ENCODE measurements around the gene RNASE8. TPM values are rescaled to one million over a fixed set of nuclear protein-coding genes. Genes with fewer than 3 reads are reported as not detected.
A peak's percentile ranks its signal among the peaks of the same experiment; 100 is the strongest.

Gene RNASE8
- total RNA-seq, 1 experiment from 2014 or later, result not detected

GRCh38 chr14:21104448-21105060, 46.9 kb downstream of the RNASE8 start:
- peak; percentile 80 to 91 for TF ChIP-seq CTCF (IDR thresholded peaks at IDR 0.05; ENCODE audit: insufficient read depth in 1 of 2, low read depth in 1 of 2, low read length in 1 of 2, severe bottlenecking in 1 of 2, unreplicated experiment in 1 of 2)
- Mint-ChIP-seq H3K4me3 (ENCODE audit: unreplicated experiment) (peak overlapping the region; percentile 87), H3K9me3 (ENCODE audit: unreplicated experiment) (no peaks in the 10 kb centered on the region), H3K4me1 (ENCODE audit: low read depth, unreplicated experiment) (peaks cover 32% of the 10 kb centered on the region), H3K27me3 (ENCODE audit: insufficient read depth, unreplicated experiment) (no peaks in the 10 kb centered on the region), H3K27ac (ENCODE audit: unreplicated experiment) (peak overlapping the region; percentile 85), H3K36me3 (ENCODE audit: insufficient read depth, unreplicated experiment) (peaks cover 17% of the 10 kb centered on the region)
- DNase-seq, result peak; percentile 80 to 81
- ChIA-PET CTCF (interaction anchor here (0.7 to 3.2 kb wide), 13 partner anchors 9 to 453 kb away, joined by 3 to 127 read pairs (median 4); partner anchors contain the start of gene ARHGEF40), POLR2A (interaction anchor here (1.0 to 1.5 kb wide), 3 partner anchors 12 to 36 kb away, joined by 4 to 7 read pairs (median 6); partner anchors contain the start of gene ARHGEF40)
- Histone ChIP-seq H3K36me3 (ENCODE audit: control insufficient read depth, insufficient read depth, low read length) (no peaks in the 10 kb centered on the region), H3K9me3 (no peaks in the 10 kb centered on the region), H3K4me1 (peaks cover 41% of the 10 kb centered on the region), H3K4me3 (ENCODE audit: low read depth, low read length) (peak overlapping the region; percentile 72), H3K27me3 (replicated peaks; ENCODE audit: control insufficient read depth, insufficient read depth, low read length) (no peaks in the 10 kb centered on the region)
- TSS peak; percentile 85 for BruUV-seq (replicated peaks)
- intact Hi-C loops (cut with micrococcal nuclease; ENCODE audit: unreplicated experiment), result loop anchor here (1.0 kb wide), 5 partner anchors 8 to 90 kb away; no protein-coding TSS in a partner anchor

- ChIA-PET CTCF (interaction anchor here (0.7 to 3.2 kb wide), 12 partner anchors 9 to 452 kb away, joined by 3 to 127 read pairs (median 4); partner anchors contain the start of gene ARHGEF40), POLR2A (interaction anchor here (1.0 to 1.5 kb wide), 2 partner anchors 13 to 37 kb away, joined by 4 to 7 read pairs; no protein-coding TSS in a partner anchor)
- no peak for DNase-seq
- H3K4me1 Mint-ChIP-seq (ENCODE audit: low read depth, unreplicated experiment), result peaks cover 31% of the 10 kb centered on the region
- intact Hi-C loops (cut with micrococcal nuclease; ENCODE audit: unreplicated experiment), result no loop called here
- Histone ChIP-seq H3K27me3 (replicated peaks; ENCODE audit: control insufficient read depth, insufficient read depth, low read length) (no peaks in the 10 kb centered on the region), H3K9me3 (no peaks in the 10 kb centered on the region), H3K4me1 (peaks cover 36% of the 10 kb centered on the region), H3K36me3 (ENCODE audit: control insufficient read depth, insufficient read depth, low read length) (no peaks in the 10 kb centered on the region), H3K4me3 (ENCODE audit: low read depth, low read length) (peak overlapping the region; percentile 72)
- no peaks in the 10 kb centered on the region for H3K27me3 Mint-ChIP-seq (ENCODE audit: insufficient read depth, unreplicated experiment)
- no peaks in the 10 kb centered on the region for H3K9me3 Mint-ChIP-seq (ENCODE audit: unreplicated experiment)
- no TSS peak for BruUV-seq (replicated peaks)
- H3K36me3 Mint-ChIP-seq (ENCODE audit: insufficient read depth, unreplicated experiment), result peaks cover 17% of the 10 kb centered on the region
- H3K4me3 Mint-ChIP-seq (ENCODE audit: unreplicated experiment), result peak overlapping the region; percentile 87
- TF ChIP-seq CTCF (IDR thresholded peaks at IDR 0.05; ENCODE audit: insufficient read depth in 1 of 2, low read depth in 1 of 2, low read length in 1 of 2, severe bottlenecking in 1 of 2, unreplicated experiment in 1 of 2), result no peak
- peak overlapping the region; percentile 85 for H3K27ac Mint-ChIP-seq (ENCODE audit: unreplicated experiment)
These were observed 47.5 kb downstream of the RNASE8 start for GRCh38 chr14:21105095-21105494.

DNA sequence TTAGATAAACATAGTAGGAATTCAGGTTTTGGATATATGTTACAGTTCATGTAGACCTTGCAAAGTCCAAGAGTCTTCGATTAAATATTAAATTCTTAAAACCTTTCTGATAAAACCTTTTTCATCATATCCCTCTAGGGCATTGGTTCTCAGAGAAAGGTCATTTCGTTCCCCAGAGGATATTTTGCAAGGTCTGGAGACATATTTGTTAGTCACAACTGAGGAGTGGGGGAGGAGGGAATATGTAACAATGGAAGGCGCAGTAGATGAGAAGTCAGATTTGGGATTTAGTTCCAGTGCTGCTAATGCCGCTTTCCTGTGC, 48.5 kb downstream of the RNASE8 start:
- no peaks in the 10 kb centered on the region for H3K9me3 Mint-ChIP-seq (ENCODE audit: unreplicated experiment)
- peaks cover 22% of the 10 kb centered on the region for H3K4me1 Mint-ChIP-seq (ENCODE audit: low read depth, unreplicated experiment)
- no peak for TF ChIP-seq CTCF (IDR thresholded peaks at IDR 0.05; ENCODE audit: insufficient read depth in 1 of 2, low read depth in 1 of 2, low read length in 1 of 2, severe bottlenecking in 1 of 2, unreplicated experiment in 1 of 2)
- Histone ChIP-seq H3K27me3 (replicated peaks; ENCODE audit: control insufficient read depth, insufficient read depth, low read length) (no peaks in the 10 kb centered on the region), H3K4me1 (peaks cover 28% of the 10 kb centered on the region), H3K36me3 (ENCODE audit: control insufficient read depth, insufficient read depth, low read length) (no peaks in the 10 kb centered on the region), H3K4me3 (ENCODE audit: low read depth, low read length) (no peak overlapping the region), H3K9me3 (no peaks in the 10 kb centered on the region)
- ChIA-PET CTCF (interaction anchor here (1.3 to 1.4 kb wide), 2 partner anchors 36 to 37 kb away, joined by 4 read pairs; partner anchors contain the start of gene ARHGEF40), POLR2A (no interaction called here)
- H3K27ac Mint-ChIP-seq (ENCODE audit: unreplicated experiment), result no peak overlapping the region
- intact Hi-C loops (cut with micrococcal nuclease; ENCODE audit: unreplicated experiment), result no loop called here
- no TSS peak for BruUV-seq (replicated peaks)
- peaks cover 11% of the 10 kb centered on the region for H3K36me3 Mint-ChIP-seq (ENCODE audit: insufficient read depth, unreplicated experiment)
- no peak overlapping the region for H3K4me3 Mint-ChIP-seq (ENCODE audit: unreplicated experiment)
- no peaks in the 10 kb centered on the region for H3K27me3 Mint-ChIP-seq (ENCODE audit: insufficient read depth, unreplicated experiment)
- no peak for DNase-seq

Data from Caco-2 (cell line).